PC-9 (cell line): ENCODE measurements around the gene PCDH1. TPM values are rescaled to one million over a fixed set of nuclear protein-coding genes. Genes with fewer than 3 reads are reported as not detected.
A peak's percentile ranks its signal among the peaks of the same experiment; 100 is the strongest.

Experiments
- BruUV-seq: library from RNA; stranded (reverse); fragments of 400-500 nt; replicated peaks from 2 replicates; lab custom pipeline; 2021; lab: Mats Ljungman, UMichigan
- CTCF ChIA-PET: fragments of 300-600 bp; sonication (Branson Sonifier 250); formaldehyde crosslinking; loops from one replicate; lab custom pipeline; 2022; ENCODE audit warnings: antibody characterized with exemption; lab: Charles Lee
- POLR2A ChIA-PET: fragments of 300-600 bp; sonication (Branson Sonifier 250); formaldehyde crosslinking; loops from one replicate; lab custom pipeline; 2022; ENCODE audit warnings: antibody characterized with exemption; ENCODE audit not compliant: unreplicated experiment; lab: Charles Lee
- DNase-seq, 2 experiments: peaks; one replicate each; pipeline versions ENCODE4 v3.0.0 to v3.0.0-alpha.2; 2015 to 2022; ENCODE audit warnings: mixed read lengths in 1 of 2
- H2AFZ ChIP-seq: fragments of 200-600 bp; sonication (generic); 2 replicates; pipeline ENCODE4 v1.8.1; 2017; ENCODE audit warnings: antibody characterized with exemption
- H3F3A ChIP-seq: fragments of 200-600 bp; sonication (generic); 2 replicates; pipeline ENCODE4 v1.8.1; 2017; ENCODE audit warnings: antibody characterized with exemption, mild to moderate bottlenecking, low read depth; ENCODE audit not compliant: insufficient read depth
- H3K27ac ChIP-seq: fragments of 200-600 bp; sonication (generic); 2 replicates; pipeline ENCODE4 v1.6.1; 2016; ENCODE audit warnings: mixed run types
- H3K27me3 ChIP-seq: fragments of 200-600 bp; sonication (generic); 2 replicates; pipeline ENCODE4 v1.6.1; 2016; ENCODE audit warnings: low read depth, mixed run types; ENCODE audit not compliant: insufficient read depth
- H3K36me3 ChIP-seq: fragments of 200-600 bp; sonication (generic); 2 replicates; pipeline ENCODE4 v1.6.1; 2016; ENCODE audit warnings: low read depth, mixed run types
- H3K4me1 ChIP-seq: fragments of 200-600 bp; sonication (generic); replicated peaks from 2 replicates; pipeline ENCODE4 v1.6.1; 2016; ENCODE audit warnings: mixed run types; ENCODE audit not compliant: insufficient read depth
- H3K4me2 ChIP-seq: fragments of 200-600 bp; sonication (generic); 2 replicates; pipeline ENCODE4 v1.6.1; 2017; ENCODE audit warnings: mixed run types
- H3K4me3 ChIP-seq: fragments of 200-600 bp; sonication (generic); 2 replicates; pipeline ENCODE4 v1.6.1; 2016; ENCODE audit warnings: mixed run types
- H3K79me2 ChIP-seq: fragments of 200-600 bp; sonication (generic); 2 replicates; pipeline ENCODE4 v1.6.1; 2017; ENCODE audit warnings: low read depth, mixed run types
- H3K9me2 ChIP-seq: fragments of 200-600 bp; sonication (generic); 2 replicates; pipeline ENCODE4 v1.8.1; 2017; ENCODE audit warnings: mild to moderate bottlenecking; ENCODE audit not compliant: insufficient read depth
- H3K9me3 ChIP-seq: fragments of 200-600 bp; sonication (generic); 2 replicates; pipeline ENCODE4 v1.8.1; 2016; ENCODE audit warnings: low read depth; ENCODE audit not compliant: insufficient read depth
- H4K20me1 ChIP-seq: fragments of 200-600 bp; sonication (generic); 2 replicates; pipeline ENCODE4 v1.8.1; 2017; ENCODE audit not compliant: insufficient read depth
- EZH2 ChIP-seq: fragments of 200-600 bp; sonication (generic); IDR thresholded peaks from 2 replicates; pipeline ENCODE4 v1.8.0; 2017; ENCODE audit warnings: antibody characterized with exemption, low read depth
- intact Hi-C: fragments of 100-400 bp; cut with micrococcal nuclease; formaldehyde crosslinking; loops from one replicate; pipeline ENCODE4 v1.10.0; 2022; ENCODE audit not compliant: unreplicated experiment
- total RNA-seq: library from RNA; stranded (reverse); gene quantifications from 2 replicates; pipeline ENCODE4 v1.2.3, GENCODE V29; 2021
- TF ChIP-seq, protein P1 (sequence below): fragments of 200-600 bp; sonication (generic); conservative IDR thresholded peaks from 2 replicates; pipeline ENCODE4 v1.6.1; 2017; ENCODE audit warnings: mixed run types, antibody characterized with exemption, mild to moderate bottlenecking, moderate library complexity

PCDH1 gene
- total RNA-seq, 1 experiment from 2014 or later = 88.5 TPM

DNA sequence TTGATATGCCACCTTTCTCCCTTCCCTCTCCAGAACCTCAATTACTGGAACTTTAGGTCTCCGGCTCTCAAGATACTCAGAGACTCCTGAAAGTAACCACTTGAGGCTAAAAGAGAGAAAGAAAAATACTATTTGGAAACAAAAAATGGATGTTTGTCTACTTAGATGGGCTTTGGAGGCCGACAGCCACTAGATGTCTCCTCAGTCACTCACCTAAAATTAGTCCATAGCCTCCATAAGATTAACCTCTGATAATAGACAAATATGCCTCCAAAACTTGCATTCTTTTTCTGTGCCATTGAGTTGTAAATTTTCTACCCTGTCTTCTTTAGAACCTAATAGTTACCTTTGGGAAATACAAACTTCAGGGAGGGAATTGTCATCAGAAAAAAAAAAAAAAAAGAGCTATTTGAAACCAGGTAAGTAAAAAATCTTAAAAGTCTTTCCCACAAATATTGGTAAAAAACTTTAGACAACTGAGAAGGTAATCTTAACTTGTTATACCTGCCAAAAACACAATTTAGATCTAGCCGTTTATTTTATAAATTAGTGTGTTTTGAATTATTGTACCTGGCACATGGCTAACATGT lies 11.2 kb upstream of the PCDH1 start:
- Histone ChIP-seq H3K9me2 (no peaks in the 10 kb centered on the region), H3K4me2 (no peak overlapping the region), H3K9me3 (no peaks in the 10 kb centered on the region), H3K27me3 (no peaks in the 10 kb centered on the region), H3K4me3 (no peak overlapping the region), H4K20me1 (no peaks in the 10 kb centered on the region), H3K27ac (no peak overlapping the region), H3F3A (no peaks in the 10 kb centered on the region), H3K36me3 (no peaks in the 10 kb centered on the region), H3K4me1 (no peaks in the 10 kb centered on the region), H2AFZ (no peak overlapping the region), H3K79me2 (no peaks in the 10 kb centered on the region)
- POLR2A ChIA-PET = interaction anchor here (0.8 kb wide), 1 partner anchor 34 kb away, joined by 4 read pairs; the partner anchor contains the start of gene DELE1
- BruUV-seq = no TSS peak
- CTCF ChIA-PET = interaction anchor here (0.5 to 1.9 kb wide), 8 partner anchors 9 to 1783 kb away, joined by 3 to 12 read pairs (median 4); no protein-coding TSS in a partner anchor
- DNase-seq = no peak
- intact Hi-C loops = loop anchor here (2.0 kb wide), 1 partner anchor 71 kb away; no protein-coding TSS in a partner anchor
- no peak for TF ChIP-seq EZH2
- TF ChIP-seq, protein P1, sequence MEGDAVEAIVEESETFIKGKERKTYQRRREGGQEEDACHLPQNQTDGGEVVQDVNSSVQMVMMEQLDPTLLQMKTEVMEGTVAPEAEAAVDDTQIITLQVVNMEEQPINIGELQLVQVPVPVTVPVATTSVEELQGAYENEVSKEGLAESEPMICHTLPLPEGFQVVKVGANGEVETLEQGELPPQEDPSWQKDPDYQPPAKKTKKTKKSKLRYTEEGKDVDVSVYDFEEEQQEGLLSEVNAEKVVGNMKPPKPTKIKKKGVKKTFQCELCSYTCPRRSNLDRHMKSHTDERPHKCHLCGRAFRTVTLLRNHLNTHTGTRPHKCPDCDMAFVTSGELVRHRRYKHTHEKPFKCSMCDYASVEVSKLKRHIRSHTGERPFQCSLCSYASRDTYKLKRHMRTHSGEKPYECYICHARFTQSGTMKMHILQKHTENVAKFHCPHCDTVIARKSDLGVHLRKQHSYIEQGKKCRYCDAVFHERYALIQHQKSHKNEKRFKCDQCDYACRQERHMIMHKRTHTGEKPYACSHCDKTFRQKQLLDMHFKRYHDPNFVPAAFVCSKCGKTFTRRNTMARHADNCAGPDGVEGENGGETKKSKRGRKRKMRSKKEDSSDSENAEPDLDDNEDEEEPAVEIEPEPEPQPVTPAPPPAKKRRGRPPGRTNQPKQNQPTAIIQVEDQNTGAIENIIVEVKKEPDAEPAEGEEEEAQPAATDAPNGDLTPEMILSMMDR = peak; percentile 59; the same call in 1 of the 2 replicates

DNA sequence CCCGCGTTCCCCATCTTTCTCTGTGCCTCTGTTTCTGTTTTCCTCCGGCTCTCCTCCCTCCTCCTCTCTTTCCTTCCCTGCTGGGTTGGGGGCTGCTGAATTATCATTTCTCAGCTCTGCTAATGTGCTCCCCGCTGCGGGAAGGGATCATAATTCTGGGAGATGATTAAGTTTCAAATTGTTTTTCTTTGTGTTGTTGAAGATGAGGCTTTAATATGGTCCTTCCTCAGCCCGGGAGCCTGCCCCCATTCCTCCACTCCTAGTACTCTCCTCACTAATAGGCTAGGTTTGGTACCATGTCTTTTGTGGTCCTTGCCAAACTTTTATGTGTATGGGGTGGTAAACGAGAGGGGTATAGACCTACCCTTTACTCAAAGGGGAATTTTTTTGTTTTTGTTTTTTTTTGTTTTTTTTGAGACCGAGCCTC lies 5.7 kb upstream of the PCDH1 start:
- no peaks in the 10 kb centered on the region for H3K9me3 ChIP-seq
- CTCF ChIA-PET = interaction anchor here (0.7 kb wide), 1 partner anchor 9 kb away, joined by 4 read pairs; no protein-coding TSS in a partner anchor
- H3K4me1 ChIP-seq = peaks cover 24% of the 10 kb centered on the region
- no peak overlapping the region for H3K4me2 ChIP-seq
- no peaks in the 10 kb centered on the region for H4K20me1 ChIP-seq
- DNase-seq = no peak
- no peaks in the 10 kb centered on the region for H3K27me3 ChIP-seq
- H3F3A ChIP-seq = peaks cover 21% of the 10 kb centered on the region
- H3K9me2 ChIP-seq = no peaks in the 10 kb centered on the region
- H3K27ac ChIP-seq = no peak overlapping the region
- H2AFZ ChIP-seq = no peak overlapping the region
- intact Hi-C loops = no loop called here
- no TSS peak for BruUV-seq
- no peaks in the 10 kb centered on the region for H3K36me3 ChIP-seq
- H3K79me2 ChIP-seq = no peaks in the 10 kb centered on the region
- POLR2A ChIA-PET = no interaction called here
- H3K4me3 ChIP-seq = no peak overlapping the region
- TF ChIP-seq, protein P1 = no peak
- TF ChIP-seq EZH2 = no peak

DNA sequence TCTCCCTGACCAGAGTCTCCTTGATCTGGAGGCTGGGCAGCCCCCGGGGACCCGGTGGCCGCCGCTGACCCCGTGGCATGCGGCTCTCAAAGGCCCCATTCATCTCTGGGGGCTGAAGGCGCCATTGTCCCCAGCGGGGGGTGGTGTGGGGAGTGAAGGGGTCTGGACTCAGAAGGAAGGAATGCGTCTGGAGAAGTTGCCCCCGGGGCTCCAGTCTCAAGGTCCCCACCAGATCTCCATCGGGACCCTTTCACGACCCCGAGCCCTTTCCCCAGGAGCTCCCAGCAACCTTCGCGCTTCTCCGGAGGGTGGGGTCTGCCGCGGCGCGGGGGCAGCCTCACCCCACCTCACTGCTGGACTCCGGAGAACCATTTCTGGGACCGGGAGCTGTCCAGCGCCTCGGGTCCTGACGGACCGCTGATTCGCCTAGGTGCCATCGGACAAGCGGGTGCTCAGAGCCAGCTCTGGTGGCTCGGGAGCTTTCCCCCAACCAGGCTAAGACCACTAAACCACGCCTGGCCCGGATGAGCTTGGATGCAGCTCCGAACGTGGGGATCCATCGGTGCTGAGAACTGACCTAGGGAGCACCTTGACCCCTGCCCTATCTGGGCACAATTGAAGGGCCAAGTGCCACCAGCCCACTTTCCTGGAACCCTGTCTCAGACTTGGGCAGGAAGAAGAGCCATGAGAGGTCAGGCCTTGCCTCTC lies 5.1 kb upstream of the PCDH1 start:
- no peaks in the 10 kb centered on the region for H3K27me3 ChIP-seq
- intact Hi-C loops = no loop called here
- H3K9me2 ChIP-seq = no peaks in the 10 kb centered on the region
- POLR2A ChIA-PET = no interaction called here
- H2AFZ ChIP-seq = no peak overlapping the region
- no TSS peak for BruUV-seq
- DNase-seq = no peak
- no peaks in the 10 kb centered on the region for H3K79me2 ChIP-seq
- no peak overlapping the region for H3K27ac ChIP-seq
- no peaks in the 10 kb centered on the region for H3K36me3 ChIP-seq
- peaks cover 25% of the 10 kb centered on the region for H3F3A ChIP-seq
- TF ChIP-seq, protein P1 = no peak
- no peak for TF ChIP-seq EZH2
- peaks cover 27% of the 10 kb centered on the region for H3K4me1 ChIP-seq
- no peak overlapping the region for H3K4me2 ChIP-seq
- no peak overlapping the region for H3K4me3 ChIP-seq
- no peaks in the 10 kb centered on the region for H4K20me1 ChIP-seq
- CTCF ChIA-PET = interaction anchor here (0.7 kb wide), 1 partner anchor 8 kb away, joined by 4 read pairs; no protein-coding TSS in a partner anchor
- H3K9me3 ChIP-seq = no peaks in the 10 kb centered on the region
